AG04450 (cell line): ENCODE data around the gene FAM131B. TPM values are rescaled to one million over a fixed set of nuclear protein-coding genes. Genes with fewer than 3 reads are reported as not detected.
"Not testable (repeated sequence)": the region's sequence is repeated elsewhere in the genome, so short reads cannot be mapped to it uniquely, and the experiment has no call there.

ENCODE experiments used
- CTCF ChIA-PET: fragments of 300-600, 350-600 bp; formaldehyde crosslinking; extraction: SDS; loops from one replicate; lab custom pipeline; 2022; ENCODE audit warnings: antibody characterized with exemption, inconsistent platforms; lab: Charles Lee
- POLR2A ChIA-PET: fragments of 350-600 bp; formaldehyde crosslinking; extraction: SDS; loops from one replicate; lab custom pipeline; 2021; ENCODE audit warnings: antibody characterized with exemption, inconsistent platforms; lab: Yijun Ruan, JAX
- DNase-seq: peaks from one replicate; pipeline ENCODE4 v3.0.0-alpha.2; 2011; ENCODE audit warnings: low read depth, low spot score
- H3K27ac ChIP-seq: one replicate; pipeline ENCODE4 v1.5.1; 2012; ENCODE audit warnings: low read depth, low read length, control low read depth
- H3K27me3 ChIP-seq: one replicate; pipeline ENCODE4 v1.6.0; 2012; ENCODE audit warnings: low read length; ENCODE audit not compliant: control insufficient read depth, insufficient read depth
- H3K4me3 ChIP-seq: 2 replicates; pipeline ENCODE4 v1.5.1; 2011; ENCODE audit warnings: mild to moderate bottlenecking, low read depth, low read length, control low read depth
- H3K9me3 ChIP-seq: 2 replicates; pipeline ENCODE4 v1.5.1; 2012; ENCODE audit warnings: low read length; ENCODE audit not compliant: control insufficient read depth, insufficient read depth
- polyA plus RNA-seq: library from polyadenylated mRNA; depleted of rRNA; stranded (reverse); fragments of >200 nt; gene quantifications from 2 replicates; pipeline ENCODE4 v1.2.3, GENCODE V29; 2011
- TF ChIP-seq, protein P1 (sequence below): IDR thresholded peaks from 2 replicates; pipeline ENCODE4 v1.5.1; 2011; ENCODE audit warnings: low read depth, low read length, control low read depth, inconsistent platforms

Gene FAM131B
- polyA plus RNA-seq, 1 experiment: 3.1 TPM

DNA sequence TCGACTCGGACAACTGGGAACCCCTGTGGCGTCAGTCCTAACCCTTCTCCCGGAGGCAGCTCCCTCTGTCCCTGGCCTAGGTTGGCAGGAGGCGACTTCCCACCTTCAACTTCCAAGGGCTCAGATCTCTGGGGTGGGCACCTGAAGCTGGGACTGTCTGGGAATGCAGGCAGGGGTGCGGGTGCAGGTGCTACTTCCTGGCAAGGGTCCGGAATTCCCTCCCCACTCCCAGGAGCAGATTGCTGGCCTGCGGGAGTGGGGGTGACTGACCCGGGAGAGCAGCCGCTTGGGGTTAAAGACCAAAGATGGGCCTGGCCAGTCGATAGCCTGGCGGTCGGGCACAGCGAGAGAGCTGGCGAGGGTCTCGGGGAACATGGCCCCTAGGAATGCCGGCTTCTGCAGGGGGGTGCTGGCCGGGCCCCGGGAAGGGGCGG, 45.8 kb upstream of the FAM131B start:
- ChIA-PET POLR2A (interaction anchor here (0.6 kb wide), 1 partner anchor 107 kb away, joined by 3 read pairs; no protein-coding TSS in a partner anchor), CTCF (interaction anchor here (0.6 to 7.9 kb wide), 4 partner anchors 8 to 1130 kb away, joined by 3 to 56 read pairs (median 16); no protein-coding TSS in a partner anchor)
- no peak for DNase-seq
- Histone ChIP-seq H3K27ac (no peak overlapping the region), H3K4me3 (no peak overlapping the region), H3K9me3 (no peaks in the 10 kb centered on the region), H3K27me3 (peaks cover 13% of the 10 kb centered on the region)
- TF ChIP-seq, protein P1, sequence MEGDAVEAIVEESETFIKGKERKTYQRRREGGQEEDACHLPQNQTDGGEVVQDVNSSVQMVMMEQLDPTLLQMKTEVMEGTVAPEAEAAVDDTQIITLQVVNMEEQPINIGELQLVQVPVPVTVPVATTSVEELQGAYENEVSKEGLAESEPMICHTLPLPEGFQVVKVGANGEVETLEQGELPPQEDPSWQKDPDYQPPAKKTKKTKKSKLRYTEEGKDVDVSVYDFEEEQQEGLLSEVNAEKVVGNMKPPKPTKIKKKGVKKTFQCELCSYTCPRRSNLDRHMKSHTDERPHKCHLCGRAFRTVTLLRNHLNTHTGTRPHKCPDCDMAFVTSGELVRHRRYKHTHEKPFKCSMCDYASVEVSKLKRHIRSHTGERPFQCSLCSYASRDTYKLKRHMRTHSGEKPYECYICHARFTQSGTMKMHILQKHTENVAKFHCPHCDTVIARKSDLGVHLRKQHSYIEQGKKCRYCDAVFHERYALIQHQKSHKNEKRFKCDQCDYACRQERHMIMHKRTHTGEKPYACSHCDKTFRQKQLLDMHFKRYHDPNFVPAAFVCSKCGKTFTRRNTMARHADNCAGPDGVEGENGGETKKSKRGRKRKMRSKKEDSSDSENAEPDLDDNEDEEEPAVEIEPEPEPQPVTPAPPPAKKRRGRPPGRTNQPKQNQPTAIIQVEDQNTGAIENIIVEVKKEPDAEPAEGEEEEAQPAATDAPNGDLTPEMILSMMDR: no peak

DNA sequence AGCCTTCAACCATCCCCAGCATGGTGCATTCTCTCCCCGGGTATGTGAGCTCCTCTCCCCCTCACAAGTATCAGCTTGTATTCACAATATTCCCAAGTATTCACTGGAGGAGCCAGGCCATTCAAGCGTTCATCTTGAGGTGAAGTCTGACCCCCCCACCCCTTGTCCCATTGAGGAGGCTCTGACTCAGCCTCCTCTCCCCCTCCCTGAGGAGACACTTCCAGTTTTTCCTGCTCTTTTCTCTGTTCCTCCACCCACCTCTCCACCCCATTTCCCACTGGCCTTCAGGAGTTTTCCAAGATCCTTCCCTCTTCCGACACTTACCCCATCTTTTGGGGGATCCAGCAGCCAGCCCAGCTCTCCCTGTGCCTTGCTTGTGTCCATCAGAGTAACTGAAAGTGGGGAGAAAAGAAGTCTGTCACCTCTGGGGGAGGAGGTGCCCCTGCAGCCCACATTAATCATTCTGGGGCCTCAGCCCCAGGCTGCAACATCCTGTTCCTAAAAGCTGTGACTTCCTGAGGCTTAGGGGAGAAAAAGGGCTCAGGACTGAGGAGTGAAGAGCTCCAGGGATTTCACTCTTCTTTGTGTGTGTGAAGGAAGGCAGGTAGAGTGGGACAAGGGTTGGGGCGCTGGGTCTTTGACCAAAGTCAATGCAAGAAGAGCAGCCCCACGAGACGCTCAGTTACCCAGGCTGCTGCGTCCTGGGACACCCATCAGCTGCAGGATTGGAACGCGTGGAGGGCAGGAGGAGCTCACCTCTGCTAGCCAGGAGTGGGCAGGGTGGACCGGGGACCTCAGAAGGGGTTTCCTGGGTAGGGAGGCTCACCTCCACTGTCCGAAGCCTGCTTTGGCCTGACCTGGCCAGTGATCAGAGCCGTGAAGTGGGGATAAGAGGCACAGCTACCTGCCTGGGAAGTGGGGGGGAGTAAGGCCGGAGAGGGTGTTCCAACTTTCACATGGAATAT, 45.1 kb upstream of the FAM131B start:
- ChIA-PET CTCF (interaction anchor here (0.8 to 7.9 kb wide), 4 partner anchors 9 to 192 kb away, joined by 3 to 56 read pairs (median 28); no protein-coding TSS in a partner anchor), POLR2A (interaction anchor here (0.6 to 3.7 kb wide), 2 partner anchors 13 to 107 kb away, joined by 3 to 43 read pairs; no protein-coding TSS in a partner anchor)
- no peak overlapping the region for H3K27ac ChIP-seq
- no peak for DNase-seq
- H3K4me3 ChIP-seq: no peak overlapping the region
- TF ChIP-seq, protein P1: no peak
- peaks cover 13% of the 10 kb centered on the region for H3K27me3 ChIP-seq
- no peaks in the 10 kb centered on the region for H3K9me3 ChIP-seq

DNA sequence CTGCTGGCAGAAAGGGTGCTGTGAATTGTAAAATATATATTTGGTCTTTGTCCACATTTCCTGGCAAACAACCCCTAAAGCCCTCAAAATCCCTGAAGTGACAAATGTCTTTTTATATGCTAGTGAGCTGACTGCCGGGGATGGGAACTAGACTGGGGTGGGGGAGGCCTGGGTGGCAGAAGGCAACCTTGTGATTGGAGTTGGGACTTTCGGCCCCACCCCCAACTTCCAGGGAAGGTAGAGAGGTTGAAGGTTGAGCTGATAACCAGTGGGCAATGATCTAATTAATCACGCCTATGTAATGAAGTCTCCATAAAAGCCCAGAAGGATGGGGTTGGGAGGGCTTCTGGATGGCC, 43.5 kb upstream of the FAM131B start:
- Histone ChIP-seq H3K4me3 (no peak overlapping the region), H3K9me3 (no peaks in the 10 kb centered on the region; the same call in 1 of the 2 replicates), H3K27ac (no peak overlapping the region), H3K27me3 (peaks cover 19% of the 10 kb centered on the region)
- TF ChIP-seq, protein P1: no peak
- POLR2A ChIA-PET: interaction anchor here (3.7 kb wide), 1 partner anchor 12 kb away, joined by 43 read pairs; no protein-coding TSS in a partner anchor
- DNase-seq: no peak
- CTCF ChIA-PET: interaction anchor here (1.0 to 7.9 kb wide), 5 partner anchors 10 to 191 kb away, joined by 5 to 56 read pairs (median 23); no protein-coding TSS in a partner anchor

DNA sequence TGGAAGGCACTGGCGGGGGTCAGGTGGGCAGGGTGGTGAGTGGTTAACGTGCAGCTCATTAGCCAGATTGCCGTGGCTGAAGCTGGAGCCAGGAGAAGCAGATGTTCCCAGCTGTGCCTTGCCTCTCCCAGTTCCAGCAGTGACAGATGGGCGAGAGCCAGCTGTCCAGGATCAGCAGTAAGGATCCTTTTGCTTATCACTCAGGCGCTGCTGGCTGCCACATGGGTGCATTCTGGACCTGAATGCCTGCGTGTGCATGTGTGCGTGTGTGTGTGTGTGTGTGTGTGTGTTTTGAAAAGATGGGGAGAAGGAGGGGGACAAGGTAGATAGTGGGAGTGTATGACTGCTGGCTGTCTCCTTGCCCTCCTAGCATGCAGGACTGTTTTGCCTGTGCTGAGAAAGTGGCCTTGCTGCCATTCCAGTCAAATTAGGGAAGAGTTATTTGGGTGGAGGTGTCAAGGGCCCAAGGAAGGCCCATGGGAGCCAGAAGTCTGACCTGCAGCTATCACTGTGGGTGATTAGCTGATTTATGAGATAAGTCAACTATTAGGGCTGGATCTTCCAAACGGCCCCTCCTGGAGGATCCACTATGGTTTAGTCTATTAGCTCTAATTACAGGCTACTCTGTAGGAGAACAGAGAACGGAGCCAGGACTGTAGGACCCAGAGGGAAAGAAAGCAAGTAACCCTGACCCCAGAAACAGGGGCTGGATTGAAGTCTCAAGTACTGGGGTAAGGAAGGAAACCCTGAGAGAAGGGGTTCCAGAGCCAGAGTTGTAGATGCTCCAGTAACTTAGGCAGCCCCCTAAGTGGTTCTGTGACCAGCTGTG, 42.9 kb upstream of the FAM131B start:
- H3K9me3 ChIP-seq: no peaks in the 10 kb centered on the region; the same call in 1 of the 2 replicates
- no peak overlapping the region for H3K4me3 ChIP-seq
- H3K27ac ChIP-seq: no peak overlapping the region
- TF ChIP-seq, protein P1: no peak
- no peak for DNase-seq
- ChIA-PET POLR2A (interaction anchor here (0.7 to 3.7 kb wide), 6 partner anchors 11 to 142 kb away, joined by 3 to 43 read pairs (median 4); partner anchors contain the start of genes GSTK1 and ZYX), CTCF (interaction anchor here (0.8 to 7.9 kb wide), 8 partner anchors 10 to 190 kb away, joined by 3 to 56 read pairs (median 6); no protein-coding TSS in a partner anchor)
- H3K27me3 ChIP-seq: peaks cover 21% of the 10 kb centered on the region

DNA sequence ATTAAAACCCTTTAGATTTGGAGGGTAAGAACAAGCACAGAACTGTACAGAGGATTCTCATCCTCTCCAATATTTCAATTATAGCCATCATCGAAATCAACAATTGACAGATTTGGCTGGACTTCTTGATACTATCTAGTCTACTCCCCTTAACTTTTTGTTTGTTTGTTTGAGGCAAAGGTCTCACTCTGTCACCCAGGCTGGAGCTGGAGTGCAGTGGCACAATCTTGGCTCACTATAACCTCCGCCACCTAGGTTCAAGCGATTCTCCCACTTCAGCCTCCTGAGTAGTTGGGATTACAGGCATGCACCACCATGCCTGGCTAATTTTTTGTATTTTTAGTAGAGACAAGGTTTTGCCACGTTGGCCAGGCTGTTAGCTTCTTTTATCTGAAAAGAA, 39.7 kb upstream of the FAM131B start:
- CTCF ChIA-PET: interaction anchor here (1.3 to 7.9 kb wide), 3 partner anchors 14 to 162 kb away, joined by 3 to 56 read pairs (median 20); no protein-coding TSS in a partner anchor
- H3K9me3 ChIP-seq, POLR2A ChIA-PET, H3K27ac ChIP-seq, H3K4me3 ChIP-seq, DNase-seq: not testable (repeated sequence)
- peaks cover 20% of the 10 kb centered on the region for H3K27me3 ChIP-seq
